GM12874 (cell line): ENCODE data around the gene GRIN1.

ENCODE experiments used
- CTCF ChIP-seq: IDR thresholded peaks from 2 replicates; pipeline ENCODE4 v1.5.1; 2011; ENCODE audit warnings: low read depth, mild to moderate bottlenecking, control low read depth, low read length, moderate library complexity; ENCODE audit not compliant: insufficient read depth

The GRIN1 gene

DNA sequence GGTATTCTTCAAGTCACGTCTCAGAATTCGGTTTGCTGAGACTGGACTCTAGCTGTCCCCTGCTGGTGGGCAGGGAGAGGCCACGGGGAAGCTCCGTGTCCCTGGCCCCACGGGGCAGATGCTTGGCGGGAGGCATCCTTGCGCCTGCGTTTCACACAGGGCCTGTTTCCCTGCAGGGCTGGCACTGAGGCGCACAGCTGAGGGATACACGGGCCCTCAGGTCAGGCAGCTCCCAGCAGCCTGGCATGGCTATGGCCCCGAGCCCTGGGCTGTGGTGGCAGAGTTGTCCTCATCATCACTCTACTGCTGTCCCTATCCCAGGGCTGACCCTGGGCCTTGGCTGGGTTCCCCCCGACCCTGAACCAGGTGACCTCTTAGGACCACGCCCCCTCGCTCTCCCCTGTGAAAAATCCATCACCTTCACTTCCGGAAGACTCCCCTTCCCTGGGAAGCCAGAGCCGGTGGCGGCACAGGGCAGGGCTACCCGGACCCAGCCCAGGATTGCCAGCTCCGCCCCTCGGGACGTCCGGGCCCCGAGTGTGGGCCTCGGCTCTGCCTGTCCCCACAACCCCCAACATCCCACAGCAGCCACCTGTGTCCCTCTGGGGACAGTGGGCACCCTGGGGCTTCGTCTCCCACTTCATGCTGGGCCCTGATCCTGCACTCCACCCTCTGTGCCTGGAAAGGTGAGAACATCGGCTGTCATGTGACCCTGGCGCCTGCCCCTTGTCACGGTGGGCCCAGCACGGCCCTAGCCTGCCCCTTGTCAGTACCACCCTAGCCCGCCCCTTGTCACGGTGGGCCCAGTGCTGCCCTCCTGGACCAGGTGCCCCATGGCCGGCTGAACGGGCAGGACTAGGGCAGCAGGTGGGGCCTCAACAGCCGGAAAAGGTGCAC, 29.5 kb upstream of the GRIN1 start:
- no peak for TF ChIP-seq CTCF

DNA sequence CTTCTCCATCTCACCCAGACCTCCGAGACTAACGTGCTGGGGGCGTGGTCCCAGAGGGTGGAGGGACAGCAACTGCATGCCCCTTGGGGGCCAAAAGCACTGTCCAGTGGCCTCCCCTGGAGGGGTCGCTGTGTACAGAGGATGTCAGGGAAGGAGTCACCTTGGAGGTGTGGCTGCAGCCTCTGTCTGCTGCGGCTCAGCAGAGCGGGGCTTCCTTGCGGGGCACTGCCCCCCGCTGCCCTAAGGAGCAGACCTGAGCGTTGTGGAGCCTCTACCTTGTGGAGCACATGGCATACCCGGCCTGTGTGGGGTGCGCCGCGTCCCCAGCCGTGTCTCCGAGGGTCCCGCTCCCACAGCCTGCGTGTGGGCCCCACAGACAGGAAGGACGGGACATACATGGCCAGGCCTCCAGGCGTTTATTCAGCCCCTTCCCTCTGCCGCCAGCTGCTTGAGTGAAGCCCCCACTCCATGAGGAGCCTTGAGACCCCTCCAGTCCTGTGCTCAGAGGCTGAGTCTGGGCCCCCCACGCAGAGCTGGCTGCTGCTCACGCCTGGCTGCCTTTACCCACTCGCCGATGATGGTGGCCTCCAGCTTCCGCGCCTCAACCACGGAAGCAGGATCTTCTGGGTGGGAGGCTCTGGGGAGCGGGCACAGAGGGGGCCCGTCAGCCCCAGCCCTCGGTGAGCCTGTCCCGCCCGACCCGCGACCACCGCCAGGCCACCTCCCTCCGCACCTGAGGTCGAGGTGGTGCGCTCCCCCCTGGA, 28.6 kb upstream of the GRIN1 start:
- TF ChIP-seq CTCF: no peak

- no peak for TF ChIP-seq CTCF
Observed at GRCh38 chr9:137110911-137111787, 27.8 kb upstream of the GRIN1 start.

DNA sequence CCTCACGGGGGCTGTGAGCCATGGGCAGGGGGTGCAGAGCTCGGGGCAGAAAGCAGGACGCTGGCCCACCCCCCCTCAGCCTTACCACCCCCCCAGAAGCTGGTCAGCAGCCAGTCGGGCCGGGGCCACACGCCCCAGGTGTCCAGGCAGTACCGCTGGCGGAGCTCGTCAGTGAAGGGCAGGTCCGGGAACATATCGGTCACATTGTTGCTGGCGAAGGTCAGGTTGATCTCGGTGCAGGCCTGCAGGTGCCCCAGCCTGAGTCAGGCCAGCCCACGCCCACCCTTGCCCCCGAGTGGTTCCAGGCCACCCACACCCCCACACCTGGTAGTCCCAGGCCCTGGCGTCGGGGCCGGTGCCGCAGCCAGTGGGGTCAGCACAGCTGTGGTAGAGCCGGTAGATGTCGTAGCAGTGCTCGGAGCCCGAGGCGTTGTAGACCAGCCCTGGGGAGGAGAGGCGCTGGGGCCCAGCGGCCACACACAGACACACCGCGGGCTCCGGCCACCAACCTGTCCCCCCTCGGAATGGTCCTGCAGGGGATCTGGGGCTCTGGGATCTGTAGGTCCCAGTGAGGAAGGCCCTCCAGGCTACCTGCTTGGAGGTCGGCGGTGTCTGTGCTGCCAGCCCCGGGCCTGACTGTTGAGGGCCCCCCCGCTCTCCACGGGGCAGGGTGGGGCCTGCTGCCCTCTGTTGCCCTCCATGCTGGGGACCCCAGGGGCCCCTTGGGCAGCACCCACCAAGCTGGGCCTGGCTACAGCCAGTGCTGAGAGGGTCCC, 27.0 kb upstream of the GRIN1 start:
- TF ChIP-seq CTCF: no peak

- TF ChIP-seq CTCF: no peak
Observed at GRCh38 chr9:137112564-137113384, 26.2 kb upstream of the GRIN1 start.

DNA sequence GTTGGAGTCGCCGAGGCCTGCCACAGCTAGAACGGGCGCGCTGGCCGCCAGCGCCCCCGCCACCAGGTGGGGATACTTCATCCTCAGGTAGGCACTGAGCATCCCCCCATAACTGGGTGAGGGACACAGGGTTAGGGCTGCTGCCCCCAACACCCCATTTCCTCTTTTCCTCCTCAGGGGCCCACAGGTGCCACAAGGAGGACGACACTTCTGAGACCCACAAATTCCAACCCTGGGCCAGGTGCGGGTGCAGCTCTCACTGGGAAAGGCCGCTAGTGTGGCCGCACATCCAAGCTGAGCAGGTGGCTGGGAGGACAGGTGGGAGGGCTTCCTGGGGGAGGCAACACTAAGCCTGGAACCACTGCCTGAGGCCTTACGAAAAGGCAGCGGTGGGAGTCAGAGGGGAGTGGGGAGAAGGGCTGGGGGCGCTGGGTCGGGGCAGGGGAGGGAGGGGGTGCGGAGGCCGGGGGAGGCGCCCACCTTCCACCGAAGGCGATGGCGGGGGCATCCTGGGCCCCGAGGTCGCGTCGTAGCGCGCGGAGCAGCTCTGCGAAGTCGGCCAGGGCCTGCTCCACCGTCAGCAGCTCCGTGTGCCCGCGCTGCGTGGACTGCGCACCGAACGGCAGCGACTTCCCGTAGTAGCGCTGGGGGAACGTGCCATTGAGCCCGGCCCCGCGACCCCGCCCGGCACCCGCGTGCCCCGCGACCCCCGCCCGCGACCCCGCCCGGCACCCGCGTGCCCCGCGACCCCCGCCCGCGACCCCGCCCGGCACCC, 25.4 kb upstream of the GRIN1 start:
- no peak for TF ChIP-seq CTCF
